Measurements from ENCODE around the gene LAX1.
A peak's percentile ranks its signal among the peaks of the same experiment; 100 is the strongest.
"Not testable (repeated sequence)": the region's sequence is repeated elsewhere in the genome, so short reads cannot be mapped to it uniquely, and the experiment has no call there.

Gene LAX1

GRCh38 chr1:203756036-203756435 lies 8.9 kb upstream of the LAX1 start:
- no peak for TF ChIP-seq CTCF (IDR thresholded peaks at IDR 0.05; ENCODE audit: low read depth, low read length, missing control alignments)
- no peak overlapping the region for H3K4me3 ChIP-seq (ENCODE audit: low read depth, low read length)
- no peak for DNase-seq (ENCODE audit: low read depth)

GRCh38 chr1:203758749-203759148 lies 6.2 kb upstream of the LAX1 start:
- H3K4me3 ChIP-seq (ENCODE audit: low read depth, low read length); DNase-seq (ENCODE audit: low read depth): not testable (repeated sequence)

- H3K4me3 ChIP-seq (ENCODE audit: low read depth, low read length) = no peak overlapping the region
- no peak for DNase-seq (ENCODE audit: low read depth)
- TF ChIP-seq CTCF (IDR thresholded peaks at IDR 0.05; ENCODE audit: low read depth, low read length, missing control alignments) = no peak
Observed at GRCh38 chr1:203760506-203760905, 4.5 kb upstream of the LAX1 start.

GRCh38 chr1:203761958-203762357 lies 3.0 kb upstream of the LAX1 start:
- not testable (repeated sequence) for DNase-seq (ENCODE audit: low read depth); H3K4me3 ChIP-seq (ENCODE audit: low read depth, low read length)

- DNase-seq (ENCODE audit: low read depth) = no peak
- TF ChIP-seq CTCF (IDR thresholded peaks at IDR 0.05; ENCODE audit: low read depth, low read length, missing control alignments) = no peak
- no peak overlapping the region for H3K4me3 ChIP-seq (ENCODE audit: low read depth, low read length)
Observed at GRCh38 chr1:203763505-203763904, 1.5 kb upstream of the LAX1 start.

GRCh38 chr1:203764105-203765028 lies 616 bp upstream of the LAX1 start:
- no peak for DNase-seq (ENCODE audit: low read depth)
- TF ChIP-seq CTCF (IDR thresholded peaks at IDR 0.05; ENCODE audit: low read depth, low read length, missing control alignments) = no peak
- peak overlapping the region; percentile 78 for H3K4me3 ChIP-seq (ENCODE audit: low read depth, low read length)

- no peak for DNase-seq (ENCODE audit: low read depth)
- H3K4me3 ChIP-seq (ENCODE audit: low read depth, low read length) = peak overlapping the region; percentile 16; the same call in 1 of the 2 replicates
- no peak for TF ChIP-seq CTCF (IDR thresholded peaks at IDR 0.05; ENCODE audit: low read depth, low read length, missing control alignments)
Observed at GRCh38 chr1:203768256-203768655, 3.3 kb downstream of the LAX1 start.
